EH (cell line): Measurements from ENCODE around the gene GDI2.

Experiments
- DNase-seq: peaks from one replicate; pipeline ENCODE4 v3.0.0-alpha.2; 2015; ENCODE audit warnings: low read depth

Gene GDI2

GRCh38 chr10:5741276-5741675 is 72.0 kb downstream of the GDI2 start:
- DNase-seq: no peak

- no peak for DNase-seq
Observed at GRCh38 chr10:5738427-5738826, 74.8 kb downstream of the GDI2 start.

GRCh38 chr10:5737352-5737751 is 75.9 kb downstream of the GDI2 start:
- no peak for DNase-seq

GRCh38 chr10:5736591-5736990 is 76.6 kb downstream of the GDI2 start:
- DNase-seq: no peak

GRCh38 chr10:5735119-5735518 is 78.1 kb downstream of the GDI2 start:
- no peak for DNase-seq

- DNase-seq: no peak
Observed at GRCh38 chr10:5732141-5732540, 81.1 kb downstream of the GDI2 start.

GRCh38 chr10:5731559-5731958 is 81.7 kb downstream of the GDI2 start:
- DNase-seq: no peak

GRCh38 chr10:5730766-5731165 is 82.5 kb downstream of the GDI2 start:
- DNase-seq: no peak

GRCh38 chr10:5723692-5724091 is 89.5 kb downstream of the GDI2 start:
- no peak for DNase-seq

- DNase-seq: no peak
Observed at GRCh38 chr10:5720182-5720581, 93.1 kb downstream of the GDI2 start.

GRCh38 chr10:5719546-5719945 is 93.7 kb downstream of the GDI2 start:
- DNase-seq: no peak
